Heart right ventricle (tissue), 16 donors: Measurements from ENCODE around the gene CORO2A. TPM values are rescaled to one million over a fixed set of nuclear protein-coding genes. Genes with fewer than 3 reads are reported as not detected.

ENCODE experiments used
- ATAC-seq, 8 donors: fragments of 200-7000 bp; cut with Tn5 transposase; one replicate each; pipeline ENCODE4 v1.9.1; 2020; ENCODE audit warnings: mild to moderate bottlenecking in 8 of 8, moderate library complexity in 8 of 8, moderate number of reproducible peaks in 1 of 8
- DNase-seq, 2 donors: peaks; one replicate each; pipeline ENCODE4 v3.0.0-alpha.2; 2020
- H3K27ac ChIP-seq, 10 donors: fragments of 200-600 bp; sonication (generic) in 2 of 10; one replicate each; pipeline versions ENCODE4 v1.5.0 to v1.8.0; 2020 to 2022; ENCODE audit warnings: mild to moderate bottlenecking in 3 of 10
- H3K27me3 ChIP-seq, 7 donors: fragments of 200-600 bp; one replicate each; pipeline ENCODE4 v1.8.0; 2021 to 2022; ENCODE audit warnings: mild to moderate bottlenecking in 2 of 7
- H3K36me3 ChIP-seq, 9 donors: fragments of 200-600 bp; sonication (generic) in 1 of 9; one replicate each; pipeline versions ENCODE4 v1.5.0 to v1.8.0; 2020 to 2022; ENCODE audit warnings: mild to moderate bottlenecking in 2 of 9
- H3K4me1 ChIP-seq, 9 donors: fragments of 200-600 bp; sonication (generic) in 1 of 9; one replicate each; pipeline versions ENCODE4 v1.5.0 to v1.8.0; 2020 to 2022; ENCODE audit warnings: mild to moderate bottlenecking in 4 of 9
- H3K4me3 ChIP-seq, 10 donors: fragments of 200-600 bp; sonication (generic) in 2 of 10; one replicate each; pipeline versions ENCODE4 v1.5.0 to v1.8.0; 2020 to 2022; ENCODE audit warnings: mild to moderate bottlenecking in 7 of 10, moderate library complexity in 2 of 10
- H3K9me3 ChIP-seq, 11 donors: fragments of 200-600 bp in 10 of 11; sonication (generic) in 2 of 11; one replicate each; pipeline versions ENCODE4 v1.5.0 to v1.8.0; 2013 to 2022; ENCODE audit warnings: mild to moderate bottlenecking in 2 of 11, control low read depth in 1 of 11, moderate library complexity in 1 of 11
- CTCF ChIP-seq, 9 donors: fragments of 200-600 bp; sonication (generic) in 2 of 9; IDR thresholded peaks; one replicate each; pipeline versions ENCODE4 v1.5.0 to v1.8.0; 2021 to 2022; ENCODE audit warnings: antibody characterized with exemption in 9 of 9, mild to moderate bottlenecking in 5 of 9, moderate library complexity in 1 of 9
- WGBS, 2 donors: extraction: QIAGEN DNeasy Blood & Tissue Kit; methylation state at CpG; one replicate each; pipeline ENCODE4 v1.1.7; 2013; ENCODE audit warnings: inconsistent platforms in 1 of 2; 5-methylcytosine and 5-hydroxymethylcytosine counted together
- intact Hi-C, 10 donors: fragments of 100-400 bp; cut with DNase I; formaldehyde crosslinking; loops; one replicate each; pipeline versions ENCODE4 v1.11.1 to v1.14.2; 2022
- polyA plus RNA-seq, 2 donors: library from polyadenylated mRNA; stranded (reverse); fragments of 200-250 nt; gene quantifications; one replicate each; pipeline ENCODE4 v1.2.3, GENCODE V29; 2013
- total RNA-seq, 10 donors: library from RNA; stranded (reverse); fragmentation: NEBNext Ultra II Directional in 3 of 10; extraction: Animal tissue kit (Norgen Biotek cat#: 25700) in 3 of 10; gene quantifications; one replicate each; pipeline versions ENCODE4 v1.2.1 to v1.2.4, GENCODE V29; 2021 to 2023
- donor health status: Arrhythmogenic right ventricular cardiomyopathy.
- donor health status: ischemic (EF 13 %, LVEDD 7.1; RV severe dilation, severe dysfunction).
- donor health status: healthy with polysubstance abuse.
- donor health status: DM: no; HTN: yes; CAD: no.
- donor health status: DM: no; HTN: no; CAD: no.
- donor health status: ischemic (EF 25% LVEDD 6.9; RV normal size, moderate dysfunction).
- donor health status: ischemic (EF 25% LVEDD 5.7; RV mildly dilated, moderate dysfunction).
- donor health status: healthy.
- donor health status: DM: yes; HTN: yes; CAD: no.
- donor health status: Ischemic cardiomyopathy.
- donor health status: ischemic (EF 35%, LVEDD 5.7; RV mildly dilated, moderate dysfunction).
- donor health status: nonischemic (EF 11% LVEDD 7.7; RV severe dilation, severe dysfunction).
- donor health status: DM: yes; HTN: yes; CAD: no.
- donor health status: PGD.
- donor health status: ischemic (EF 29% LVEDD 5.4; RV normal size, mild dysfunction).
- donor health status: nonischemic (EF 23%, LVEDD 6.1; RV moderate dilation, normal function).

The CORO2A gene
- total and polyA plus RNA-seq, 12 donors: 0.06 to 0.90 (median 0.23) TPM

GRCh38 chr9:98207606-98208005 is 15.2 kb upstream of the CORO2A start:
- Histone ChIP-seq H3K27me3 (no peaks in the 10 kb centered on the region), H3K36me3 (peaks cover 0 to 71% (median 0%) of the 10 kb centered on the region in 9 donors), H3K4me3 (no peak overlapping the region), H3K27ac (no peak overlapping the region), H3K4me1 (peaks cover 0 to 7% (median 0%) of the 10 kb centered on the region in 9 donors), H3K9me3 (no peaks in the 10 kb centered on the region)
- WGBS, 2 donors: 78 to 90% methylated on average over 4 of the region's 4 CpGs
- intact Hi-C loops: loop anchor here in 7 of 10 donors (2.0 to 10.0 kb wide), 5 partner anchors 53 to 283 kb away; partner anchors contain the start of gene TRMO (in 1 of the 7)
- DNase-seq (no peak), ATAC-seq (no peak)
- no peak for TF ChIP-seq CTCF (IDR thresholded peaks at IDR 0.05)

DNA sequence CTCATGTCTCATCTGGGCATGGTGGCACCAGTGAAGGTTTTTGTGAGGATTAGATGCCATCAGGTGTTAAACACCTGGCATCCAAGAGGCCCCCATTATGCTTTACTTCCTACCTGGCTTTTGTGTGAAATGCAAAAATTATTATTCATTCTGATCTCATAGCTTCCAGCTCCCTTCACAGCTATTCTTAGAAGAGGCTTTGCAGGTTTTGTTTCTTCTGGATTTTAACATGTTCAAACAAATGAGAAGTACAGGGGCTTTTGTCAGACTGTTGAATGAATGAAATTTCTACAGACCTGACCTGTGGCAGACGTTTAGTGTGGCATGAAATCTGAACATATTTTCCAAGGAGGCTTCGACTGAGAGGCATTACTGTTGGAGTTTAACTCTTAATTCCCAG is 14.3 kb upstream of the CORO2A start:
- no peak for TF ChIP-seq CTCF (IDR thresholded peaks at IDR 0.05)
- H3K4me1 ChIP-seq: peaks cover 0 to 7% (median 0%) of the 10 kb centered on the region in 9 donors
- H3K36me3 ChIP-seq: peaks cover 0 to 66% (median 0%) of the 10 kb centered on the region in 9 donors
- intact Hi-C loops: loop anchor here in 7 of 10 donors (2.0 to 10.0 kb wide), 5 partner anchors 54 to 282 kb away; partner anchors contain the start of gene TRMO (in 1 of the 7)
- H3K9me3 ChIP-seq: no peaks in the 10 kb centered on the region
- WGBS, 2 donors: 37 to 59% methylated on average over 2 of the region's 2 CpGs
- DNase-seq (no peak), ATAC-seq (no peak)
- no peak overlapping the region for H3K27ac ChIP-seq
- H3K27me3 ChIP-seq: no peaks in the 10 kb centered on the region
- H3K4me3 ChIP-seq: no peak overlapping the region

- Histone ChIP-seq H3K4me1 (peaks cover 0 to 7% (median 0%) of the 10 kb centered on the region in 9 donors), H3K9me3 (no peaks in the 10 kb centered on the region), H3K27ac (no peak overlapping the region), H3K4me3 (no peak overlapping the region), H3K36me3 (peaks cover 0 to 62% (median 0%) of the 10 kb centered on the region in 9 donors), H3K27me3 (no peaks in the 10 kb centered on the region)
- intact Hi-C loops: loop anchor here in 8 of 10 donors (1.0 to 10.0 kb wide), 5 partner anchors 58 to 280 kb away; partner anchors contain the start of gene TRMO (in 1 of the 8)
- ATAC-seq (no peak), DNase-seq (no peak)
- TF ChIP-seq CTCF (IDR thresholded peaks at IDR 0.05): no peak
- 62 to 67% methylated on average over 4 of the region's 4 CpGs for WGBS, 2 donors
These were observed 12.3 kb upstream of the CORO2A start for GRCh38 chr9:98204692-98205091.

- no peak for ATAC-seq
- no peak for TF ChIP-seq CTCF (IDR thresholded peaks at IDR 0.05)
- no peak for DNase-seq
- WGBS, 2 donors: 79 to 86% methylated on average over 7 of the region's 7 CpGs
- H3K4me1 ChIP-seq: peaks cover 0 to 7% (median 0%) of the 10 kb centered on the region in 9 donors
- H3K27me3 ChIP-seq: no peaks in the 10 kb centered on the region
- H3K36me3 ChIP-seq: peaks cover 0 to 65% (median 0%) of the 10 kb centered on the region in 9 donors
- intact Hi-C loops: loop anchor here in 4 of 10 donors (10.0 kb wide), 2 partner anchors 128 to 278 kb away; partner anchors contain the start of gene TRMO (in 1 of the 4)
- H3K9me3 ChIP-seq: no peaks in the 10 kb centered on the region
- no peak overlapping the region for H3K27ac ChIP-seq
- H3K4me3 ChIP-seq: no peak overlapping the region
These were observed 10.7 kb upstream of the CORO2A start for GRCh38 chr9:98203153-98203552.
